HG02571 (cell line): ENCODE data around the gene AMBRA1.

Experiments
- ATAC-seq: cut with Tn5 transposase; IDR thresholded peaks from one replicate; pipeline ENCODE4 v1.9.1; 2021; ENCODE audit warnings: mild to moderate bottlenecking, moderate library complexity; ENCODE audit not compliant: unreplicated experiment

AMBRA1 gene

GRCh38 chr11:46593550-46594373, at the start of gene AMBRA1:
Gene AMBRA1 (minus strand): TSS chr11:46594023. CDS start chr11:46548380, 45,643 bp downstream.
- peak; percentile 79 for ATAC-seq

- ATAC-seq = no peak
Measured at GRCh38 chr11:46643531-46643930, 49.7 kb upstream of the AMBRA1 start.

GRCh38 chr11:46642627-46643335, 49.0 kb upstream of the AMBRA1 start:
- ATAC-seq = no peak

GRCh38 chr11:46641639-46642038, 47.8 kb upstream of the AMBRA1 start:
- ATAC-seq = no peak

- ATAC-seq = no peak
Measured at GRCh38 chr11:46640036-46640788, 46.4 kb upstream of the AMBRA1 start.

- no peak for ATAC-seq
Measured at GRCh38 chr11:46639197-46639839, 45.5 kb upstream of the AMBRA1 start.

GRCh38 chr11:46637546-46637945, 43.7 kb upstream of the AMBRA1 start:
- ATAC-seq = no peak

GRCh38 chr11:46635557-46636139, 41.8 kb upstream of the AMBRA1 start:
- ATAC-seq = no peak

GRCh38 chr11:46633291-46634217, 39.7 kb upstream of the AMBRA1 start:
- no peak for ATAC-seq

- no peak for ATAC-seq
Measured at GRCh38 chr11:46632502-46632901, 38.7 kb upstream of the AMBRA1 start.

- no peak for ATAC-seq
Measured at GRCh38 chr11:46631676-46632075, 37.9 kb upstream of the AMBRA1 start.

GRCh38 chr11:46630237-46630636, 36.4 kb upstream of the AMBRA1 start:
- no peak for ATAC-seq

GRCh38 chr11:46628961-46629360, 35.1 kb upstream of the AMBRA1 start:
- no peak for ATAC-seq

- ATAC-seq = no peak
Measured at GRCh38 chr11:46625406-46625805, 31.6 kb upstream of the AMBRA1 start.

GRCh38 chr11:46618837-46619236, 25.0 kb upstream of the AMBRA1 start:
- no peak for ATAC-seq

GRCh38 chr11:46617972-46618314, 24.1 kb upstream of the AMBRA1 start:
- ATAC-seq = no peak

- peak; percentile 94 for ATAC-seq
Measured at GRCh38 chr11:46617134-46617971, 23.5 kb upstream of the AMBRA1 start, which contains the start of the genes ATG13 and HARBI1. Gene ATG13 (plus strand): TSS chr11:46617553. CDS start chr11:46644292, 26,739 bp downstream. Gene HARBI1 (minus strand): TSS chr11:46617227. CDS start chr11:46616237, 990 bp downstream.

GRCh38 chr11:46616551-46617133, 22.8 kb upstream of the AMBRA1 start:
- no peak for ATAC-seq
